Ectodermal cell (in vitro differentiated cells): ENCODE results near the gene PRDM16.

Experiments
- H3K27ac ChIP-seq: 2 replicates; pipeline ENCODE4 v1.7.0; 2013; ENCODE audit warnings: mild to moderate bottlenecking, low read depth, low read length; ENCODE audit not compliant: insufficient read depth, poor library complexity, severe bottlenecking
- H3K27me3 ChIP-seq: 2 replicates; pipeline ENCODE4 v1.7.0; 2013; ENCODE audit warnings: mild to moderate bottlenecking, low read length; ENCODE audit not compliant: insufficient read depth, control insufficient read depth, poor library complexity, severe bottlenecking
- H3K36me3 ChIP-seq: one replicate; pipeline ENCODE4 v1.7.0; 2013; ENCODE audit warnings: low read length; ENCODE audit not compliant: control insufficient read depth, insufficient read depth
- H3K4me1 ChIP-seq: one replicate; pipeline ENCODE4 v1.7.0; 2013; ENCODE audit warnings: low read length; ENCODE audit not compliant: control insufficient read depth, insufficient read depth
- H3K4me3 ChIP-seq: 2 replicates; pipeline ENCODE4 v1.7.0; 2013; ENCODE audit warnings: low read depth, low read length, control low read depth; ENCODE audit not compliant: insufficient read depth
- H3K9me3 ChIP-seq: 2 replicates; pipeline ENCODE4 v1.7.0; 2013; ENCODE audit warnings: mild to moderate bottlenecking, low read length, moderate library complexity; ENCODE audit not compliant: control insufficient read depth
- WGBS, 2 experiments: methylation state at CpG; one replicate each; pipeline ENCODE4 v1.1.7; 2013; ENCODE audit warnings: missing lambda C conversion rate in 2 of 2; 5-methylcytosine and 5-hydroxymethylcytosine counted together

Gene PRDM16

GRCh38 chr1:3363756-3364155 is 294.8 kb downstream of the PRDM16 start:
- 87 to 92% methylated on average over 16 of the region's 16 CpGs for WGBS, 2 experiments
- Histone ChIP-seq H3K4me1 (peaks cover 11% of the 10 kb centered on the region), H3K9me3 (no peaks in the 10 kb centered on the region), H3K27ac (no peak overlapping the region), H3K27me3 (no peaks in the 10 kb centered on the region), H3K4me3 (no peak overlapping the region), H3K36me3 (no peaks in the 10 kb centered on the region)

GRCh38 chr1:3364551-3364950 is 295.5 kb downstream of the PRDM16 start:
- Histone ChIP-seq H3K27ac (no peak overlapping the region), H3K9me3 (no peaks in the 10 kb centered on the region), H3K4me3 (no peak overlapping the region), H3K4me1 (peaks cover 11% of the 10 kb centered on the region), H3K36me3 (no peaks in the 10 kb centered on the region), H3K27me3 (no peaks in the 10 kb centered on the region)
- 90 to 92% methylated on average over 18 of the region's 18 CpGs for WGBS, 2 experiments

GRCh38 chr1:3364983-3365382 is 296.0 kb downstream of the PRDM16 start:
- H3K4me3 ChIP-seq = no peak overlapping the region
- no peaks in the 10 kb centered on the region for H3K27me3 ChIP-seq
- H3K9me3 ChIP-seq = no peaks in the 10 kb centered on the region
- H3K4me1 ChIP-seq = peaks cover 11% of the 10 kb centered on the region
- H3K36me3 ChIP-seq = no peaks in the 10 kb centered on the region
- H3K27ac ChIP-seq = no peak overlapping the region
- 91 to 95% methylated on average over 11 of the region's 11 CpGs for WGBS, 2 experiments

DNA sequence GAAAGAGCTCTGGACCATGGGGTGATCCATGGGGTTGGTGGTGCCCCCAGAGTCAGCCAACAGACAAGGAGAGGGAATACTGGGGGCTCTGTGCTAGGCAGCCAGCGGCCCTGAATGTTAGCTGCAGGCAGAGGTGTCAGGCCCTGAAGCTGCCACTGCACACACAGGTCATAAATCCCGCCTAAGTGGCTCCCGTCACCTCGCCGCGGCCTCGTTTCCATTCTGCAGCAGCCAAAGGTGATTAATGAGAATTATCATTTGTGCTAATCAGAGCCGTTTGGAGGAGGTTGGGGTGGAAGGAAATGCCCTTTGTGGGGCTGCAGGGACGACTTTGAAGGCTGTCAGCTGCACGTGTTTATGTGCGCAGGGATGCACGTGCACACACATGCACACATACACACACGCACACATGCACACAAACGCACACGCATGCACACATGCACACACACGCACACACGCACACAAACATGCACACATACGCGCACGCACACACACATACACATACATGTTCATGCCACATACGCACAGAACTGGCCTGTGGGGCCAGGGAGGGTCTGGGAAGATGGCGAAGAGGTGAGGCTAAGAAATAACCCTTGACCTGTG is 296.6 kb downstream of the PRDM16 start:
- H3K27ac ChIP-seq = no peak overlapping the region
- no peaks in the 10 kb centered on the region for H3K9me3 ChIP-seq
- 92% methylated on average over 22 of the region's 22 CpGs for WGBS, 2 experiments
- no peaks in the 10 kb centered on the region for H3K27me3 ChIP-seq
- H3K4me3 ChIP-seq = no peak overlapping the region
- H3K4me1 ChIP-seq = peaks cover 11% of the 10 kb centered on the region
- H3K36me3 ChIP-seq = no peaks in the 10 kb centered on the region

- H3K4me3 ChIP-seq = no peak overlapping the region
- H3K4me1 ChIP-seq = peaks cover 11% of the 10 kb centered on the region
- no peaks in the 10 kb centered on the region for H3K27me3 ChIP-seq
- no peak overlapping the region for H3K27ac ChIP-seq
- no peaks in the 10 kb centered on the region for H3K9me3 ChIP-seq
- H3K36me3 ChIP-seq = no peaks in the 10 kb centered on the region
- 92% methylated on average over 40 to 42 of the region's 42 CpGs for WGBS, 2 experiments
Observed at GRCh38 chr1:3366126-3367051, 297.4 kb downstream of the PRDM16 start.

GRCh38 chr1:3367376-3367775 is 298.4 kb downstream of the PRDM16 start:
- Histone ChIP-seq H3K36me3 (no peaks in the 10 kb centered on the region), H3K4me3 (no peak overlapping the region), H3K9me3 (no peaks in the 10 kb centered on the region), H3K27me3 (no peaks in the 10 kb centered on the region), H3K4me1 (peaks cover 11% of the 10 kb centered on the region), H3K27ac (no peak overlapping the region)
- 93 to 94% methylated on average over 11 of the region's 11 CpGs for WGBS, 2 experiments

DNA sequence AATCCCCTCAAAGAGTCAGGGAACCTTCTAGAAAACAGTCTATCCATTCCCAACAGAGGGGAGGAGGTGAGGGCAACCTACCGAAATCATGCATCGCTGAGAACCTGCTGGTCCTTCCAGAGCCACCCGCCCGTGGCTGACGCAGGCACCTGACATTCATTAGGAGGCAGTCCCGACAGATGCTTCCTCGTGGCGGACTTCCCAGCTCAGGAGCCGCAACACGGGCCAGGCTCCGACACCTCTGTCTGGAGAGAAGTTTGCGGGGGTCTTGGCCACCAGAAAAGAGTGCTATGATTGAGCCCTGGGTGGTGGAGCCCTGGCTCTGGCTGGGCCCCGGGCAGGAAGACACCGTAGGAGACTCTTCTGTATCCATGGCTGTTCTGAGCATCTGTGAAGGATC is 299.1 kb downstream of the PRDM16 start:
- H3K27me3 ChIP-seq = no peaks in the 10 kb centered on the region
- 94 to 95% methylated on average over 14 of the region's 14 CpGs for WGBS, 2 experiments
- H3K4me3 ChIP-seq = no peak overlapping the region
- H3K4me1 ChIP-seq = peaks cover 5% of the 10 kb centered on the region
- no peaks in the 10 kb centered on the region for H3K36me3 ChIP-seq
- H3K9me3 ChIP-seq = no peaks in the 10 kb centered on the region
- H3K27ac ChIP-seq = no peak overlapping the region

- Histone ChIP-seq H3K9me3 (no peaks in the 10 kb centered on the region), H3K4me3 (no peak overlapping the region), H3K36me3 (no peaks in the 10 kb centered on the region), H3K27me3 (no peaks in the 10 kb centered on the region), H3K27ac (no peak overlapping the region), H3K4me1 (no peaks in the 10 kb centered on the region)
- WGBS, 2 experiments = 61 to 68% methylated on average over 16 of the region's 16 CpGs
Observed at GRCh38 chr1:3368711-3369445, 299.9 kb downstream of the PRDM16 start.

DNA sequence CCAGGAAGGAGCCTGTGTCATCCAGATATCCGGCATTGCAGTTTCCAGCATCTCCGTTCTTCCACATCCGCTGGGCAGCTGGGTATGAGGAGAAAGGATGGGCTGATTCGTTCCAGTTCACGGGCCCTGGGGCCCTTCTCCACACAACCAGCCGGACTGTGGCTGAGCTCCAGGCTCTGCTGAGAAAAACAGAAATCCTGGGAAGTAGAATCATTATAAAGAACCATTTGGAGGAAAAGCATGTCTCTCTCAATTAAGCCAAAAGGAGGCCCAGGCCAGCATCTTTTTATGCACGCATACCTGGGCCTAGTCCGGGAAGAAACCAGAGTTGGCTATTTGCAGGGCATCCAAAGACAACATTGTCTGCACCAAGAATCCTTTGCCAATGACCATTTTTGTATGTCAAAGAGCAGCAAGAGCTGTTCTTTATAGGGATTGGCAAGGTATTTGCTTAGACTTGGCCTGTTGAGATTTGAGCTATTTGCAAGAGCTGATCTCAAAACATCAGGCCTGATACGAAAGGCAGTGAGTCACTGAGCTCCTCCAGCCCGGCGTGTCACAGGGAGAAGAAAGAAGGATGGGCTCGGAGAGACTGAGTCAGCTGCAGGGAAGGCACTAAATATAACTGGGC is 300.6 kb downstream of the PRDM16 start:
- no peaks in the 10 kb centered on the region for H3K4me1 ChIP-seq
- no peaks in the 10 kb centered on the region for H3K27me3 ChIP-seq
- H3K4me3 ChIP-seq = no peak overlapping the region
- H3K9me3 ChIP-seq = no peaks in the 10 kb centered on the region
- H3K27ac ChIP-seq = no peak overlapping the region
- WGBS, 2 experiments = 91 to 92% methylated on average over 12 of the region's 12 CpGs
- no peaks in the 10 kb centered on the region for H3K36me3 ChIP-seq
